Measurements from ENCODE around the gene SKAP2.

The SKAP2 gene

DNA sequence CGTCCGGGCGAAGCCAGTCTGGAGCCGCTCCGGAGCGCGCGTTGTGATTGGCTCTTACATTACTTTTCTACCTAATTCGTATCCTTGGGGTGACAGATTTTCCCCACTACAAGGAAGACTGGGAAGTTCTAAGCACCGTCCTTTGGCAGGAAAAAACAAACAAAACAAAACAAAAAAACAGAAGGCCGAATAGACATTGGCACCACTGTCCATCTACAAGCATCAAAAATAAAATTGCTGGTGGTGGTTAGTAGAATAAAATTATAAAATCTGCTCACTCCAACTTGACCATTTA is 651 bp upstream of the SKAP2 start:
- no peak for DNase-seq (ENCODE audit: low read depth, low spot score)
- POLR2A ChIA-PET = interaction anchor here (0.7 kb wide), 1 partner anchor 16 kb away, joined by 3 read pairs; no protein-coding TSS in a partner anchor
- TF ChIP-seq, protein P1, sequence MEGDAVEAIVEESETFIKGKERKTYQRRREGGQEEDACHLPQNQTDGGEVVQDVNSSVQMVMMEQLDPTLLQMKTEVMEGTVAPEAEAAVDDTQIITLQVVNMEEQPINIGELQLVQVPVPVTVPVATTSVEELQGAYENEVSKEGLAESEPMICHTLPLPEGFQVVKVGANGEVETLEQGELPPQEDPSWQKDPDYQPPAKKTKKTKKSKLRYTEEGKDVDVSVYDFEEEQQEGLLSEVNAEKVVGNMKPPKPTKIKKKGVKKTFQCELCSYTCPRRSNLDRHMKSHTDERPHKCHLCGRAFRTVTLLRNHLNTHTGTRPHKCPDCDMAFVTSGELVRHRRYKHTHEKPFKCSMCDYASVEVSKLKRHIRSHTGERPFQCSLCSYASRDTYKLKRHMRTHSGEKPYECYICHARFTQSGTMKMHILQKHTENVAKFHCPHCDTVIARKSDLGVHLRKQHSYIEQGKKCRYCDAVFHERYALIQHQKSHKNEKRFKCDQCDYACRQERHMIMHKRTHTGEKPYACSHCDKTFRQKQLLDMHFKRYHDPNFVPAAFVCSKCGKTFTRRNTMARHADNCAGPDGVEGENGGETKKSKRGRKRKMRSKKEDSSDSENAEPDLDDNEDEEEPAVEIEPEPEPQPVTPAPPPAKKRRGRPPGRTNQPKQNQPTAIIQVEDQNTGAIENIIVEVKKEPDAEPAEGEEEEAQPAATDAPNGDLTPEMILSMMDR (IDR thresholded peaks at IDR 0.05; ENCODE audit: insufficient read depth, low read length, missing control alignments) = no peak
- CTCF ChIA-PET = interaction anchor here (4.3 kb wide), 1 partner anchor 12 kb away, joined by 25 read pairs; no protein-coding TSS in a partner anchor
- H3K4me3 ChIP-seq (ENCODE audit: low read depth, low read length) = peak overlapping the region; percentile 87

DNA sequence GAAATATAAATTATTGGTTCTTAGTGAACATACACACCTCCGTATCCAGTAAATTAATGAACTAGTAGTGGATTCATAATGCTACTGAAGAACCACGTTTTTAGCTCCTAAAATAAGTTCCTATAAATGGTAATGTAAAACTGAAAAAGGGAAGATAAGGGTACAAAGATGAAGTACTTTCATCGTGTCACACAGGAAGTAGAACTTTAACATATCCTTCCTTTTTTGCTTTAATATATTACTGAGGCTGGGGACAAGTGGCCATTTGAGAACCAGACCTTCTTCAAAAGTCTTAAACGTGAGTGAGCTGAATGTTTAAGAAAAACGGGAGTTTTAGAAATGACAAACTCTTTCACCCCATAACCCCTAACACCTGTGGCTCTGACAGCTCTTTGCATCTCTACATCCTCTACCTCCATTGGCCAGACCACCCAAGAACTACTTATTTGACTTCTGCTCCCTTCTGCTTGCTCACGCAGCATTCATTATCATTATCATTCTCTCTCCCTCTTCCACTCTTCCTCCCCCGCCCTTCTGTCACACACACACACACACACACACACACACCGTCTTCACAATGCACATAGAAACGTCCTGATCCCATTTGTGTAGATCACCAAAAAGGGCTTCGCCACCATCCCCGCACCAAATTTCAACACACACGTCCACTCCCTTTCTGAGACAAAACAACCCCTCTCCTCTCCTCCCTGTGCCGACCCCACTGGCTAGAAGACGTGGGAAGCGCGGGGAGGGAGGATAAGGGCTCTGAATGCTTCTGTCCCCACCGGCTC is 677 bp downstream of the SKAP2 start:
- DNase-seq (ENCODE audit: low read depth, low spot score) = no peak
- ChIA-PET CTCF (interaction anchor here (0.9 to 4.3 kb wide), 4 partner anchors 10 to 233 kb away, joined by 3 to 25 read pairs (median 3); no protein-coding TSS in a partner anchor), POLR2A (no interaction called here)
- TF ChIP-seq, protein P1 (IDR thresholded peaks at IDR 0.05; ENCODE audit: insufficient read depth, low read length, missing control alignments) = no peak
- H3K4me3 ChIP-seq (ENCODE audit: low read depth, low read length) = peak overlapping the region; percentile 87

DNA sequence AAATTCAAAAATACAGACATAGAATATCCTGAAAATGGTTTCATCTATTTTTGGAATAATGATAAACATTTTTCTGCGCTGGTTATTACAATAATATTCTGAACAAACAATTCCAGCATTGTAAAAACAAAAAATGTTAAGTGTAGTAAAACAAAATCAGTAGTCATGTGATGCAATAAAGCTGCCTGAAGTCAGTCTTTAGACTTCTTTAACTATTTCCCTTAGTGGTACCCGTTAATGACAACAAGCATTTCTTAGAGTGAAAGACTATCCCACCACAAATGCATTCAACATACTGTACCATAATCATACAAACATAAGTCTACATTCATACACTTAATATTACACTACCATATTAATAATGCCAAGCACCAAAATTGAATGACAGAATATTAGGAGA is 1.6 kb downstream of the SKAP2 start:
- POLR2A ChIA-PET = no interaction called here
- DNase-seq (ENCODE audit: low read depth, low spot score) = no peak
- TF ChIP-seq, protein P1 (IDR thresholded peaks at IDR 0.05; ENCODE audit: insufficient read depth, low read length, missing control alignments) = no peak
- CTCF ChIA-PET = interaction anchor here (0.9 to 4.3 kb wide), 3 partner anchors 9 to 234 kb away, joined by 3 to 25 read pairs (median 3); no protein-coding TSS in a partner anchor
- no peak overlapping the region for H3K4me3 ChIP-seq (ENCODE audit: low read depth, low read length)

DNA sequence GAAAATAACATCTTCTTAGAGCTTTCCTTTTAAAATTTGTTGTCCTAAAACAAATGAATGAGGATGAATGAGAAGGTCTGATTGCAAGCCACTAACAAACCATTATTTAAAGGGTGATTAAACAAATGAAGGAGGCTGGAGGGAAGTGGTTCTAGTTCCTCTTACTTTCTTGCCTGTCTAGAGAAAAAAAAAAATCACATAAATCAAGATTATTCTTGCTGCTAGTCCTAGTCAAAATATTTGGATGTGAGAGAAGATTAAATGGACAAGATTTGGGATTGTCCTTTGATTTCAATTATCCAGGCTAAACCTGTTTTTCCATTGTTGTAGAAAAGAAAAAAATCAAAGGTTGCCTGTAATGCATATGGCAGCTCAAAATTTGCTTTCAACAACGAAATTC is 3.3 kb downstream of the SKAP2 start:
- no peak for DNase-seq (ENCODE audit: low read depth, low spot score)
- H3K4me3 ChIP-seq (ENCODE audit: low read depth, low read length) = no peak overlapping the region
- TF ChIP-seq, protein P1 (IDR thresholded peaks at IDR 0.05; ENCODE audit: insufficient read depth, low read length, missing control alignments) = no peak
- CTCF ChIA-PET = interaction anchor here (0.6 to 1.4 kb wide), 2 partner anchors 8 to 284 kb away, joined by 3 read pairs; no protein-coding TSS in a partner anchor
- POLR2A ChIA-PET = no interaction called here

DNA sequence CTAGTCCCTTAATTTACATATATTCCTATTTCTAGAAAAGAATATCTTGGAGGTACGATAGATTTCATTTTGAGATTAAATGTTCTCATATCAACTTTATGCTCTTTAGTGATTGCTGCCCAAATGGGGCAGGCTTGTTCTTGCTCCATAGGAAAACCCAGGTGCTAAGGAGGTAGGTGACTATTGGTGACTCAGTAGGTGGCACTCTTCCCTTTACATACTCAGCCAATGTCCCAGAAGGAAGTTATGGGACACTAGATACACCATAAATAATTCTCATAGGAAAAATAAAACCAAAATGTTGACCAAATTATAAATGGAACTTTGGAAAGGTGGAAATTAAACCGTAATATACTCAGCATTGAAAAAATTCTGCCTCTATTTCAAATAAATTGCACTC is 4.0 kb downstream of the SKAP2 start:
- DNase-seq (ENCODE audit: low read depth, low spot score) = no peak
- TF ChIP-seq, protein P1 (IDR thresholded peaks at IDR 0.05; ENCODE audit: insufficient read depth, low read length, missing control alignments) = no peak
- ChIA-PET POLR2A (no interaction called here), CTCF (interaction anchor here (0.9 to 1.4 kb wide), 2 partner anchors 10 to 285 kb away, joined by 3 to 5 read pairs; no protein-coding TSS in a partner anchor)
- no peak overlapping the region for H3K4me3 ChIP-seq (ENCODE audit: low read depth, low read length)

DNA sequence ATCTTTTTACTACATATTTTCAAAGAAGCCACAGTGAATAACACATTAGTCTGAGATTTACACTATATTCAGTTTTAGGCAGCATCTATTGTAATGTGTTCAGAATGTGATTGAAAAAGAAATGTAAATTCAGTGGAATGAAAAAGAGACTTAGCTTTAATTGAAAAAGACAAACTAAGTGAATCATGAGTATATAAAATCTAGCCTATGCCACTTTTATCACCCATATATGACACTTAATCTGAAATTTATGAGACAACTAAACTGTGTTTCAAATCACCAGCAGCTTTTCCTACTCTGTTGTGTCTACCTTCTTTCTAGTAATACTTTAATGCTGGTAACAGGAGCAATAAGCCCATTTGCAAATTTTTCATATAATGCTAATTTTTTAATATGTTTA is 4.7 kb downstream of the SKAP2 start:
- ChIA-PET CTCF (interaction anchor here (0.9 to 1.4 kb wide), 2 partner anchors 9 to 286 kb away, joined by 3 to 5 read pairs; no protein-coding TSS in a partner anchor), POLR2A (no interaction called here)
- H3K4me3 ChIP-seq (ENCODE audit: low read depth, low read length) = no peak overlapping the region
- TF ChIP-seq, protein P1 (IDR thresholded peaks at IDR 0.05; ENCODE audit: insufficient read depth, low read length, missing control alignments) = no peak
- DNase-seq (ENCODE audit: low read depth, low spot score) = no peak
